Left cardiac atrium (tissue), 4 donors: ENCODE results near the gene RANBP3L. TPM values are rescaled to one million over a fixed set of nuclear protein-coding genes. Genes with fewer than 3 reads are reported as not detected.

Experiments
- ATAC-seq, 2 donors: fragments of 200-7000 bp; cut with Tn5 transposase; one replicate each; pipeline ENCODE4 v1.9.1; 2020; ENCODE audit warnings: mild to moderate bottlenecking in 2 of 2, moderate library complexity in 2 of 2
- DNase-seq: peaks from one replicate; pipeline ENCODE4 v3.0.0-alpha.2; 2020
- intact Hi-C, 2 donors: fragments of 100-400 bp; cut with DNase I; formaldehyde crosslinking; loops; one replicate each; pipeline versions ENCODE4 v1.14.1 to v1.15.1; 2022 to 2023
- total RNA-seq, 2 donors: library from RNA; stranded (reverse); fragmentation: NEBNext Ultra II Directional; extraction: Animal tissue kit (Norgen Biotek cat#: 25700); gene quantifications; one replicate each; pipeline ENCODE4 v1.2.1, GENCODE V29; 2021
- donor health status: DM: no; HTN: yes; CAD: no.
- donor health status: DM: no; HTN: yes; CAD: no; lungs with severe emphysema.
- donor health status: DM: yes; HTN: yes; CAD: no.
- donor health status: Dilated cardiomyopathy.

RANBP3L gene
- total RNA-seq, 2 donors from 2014 or later = 0.18 to 1.2 TPM

DNA sequence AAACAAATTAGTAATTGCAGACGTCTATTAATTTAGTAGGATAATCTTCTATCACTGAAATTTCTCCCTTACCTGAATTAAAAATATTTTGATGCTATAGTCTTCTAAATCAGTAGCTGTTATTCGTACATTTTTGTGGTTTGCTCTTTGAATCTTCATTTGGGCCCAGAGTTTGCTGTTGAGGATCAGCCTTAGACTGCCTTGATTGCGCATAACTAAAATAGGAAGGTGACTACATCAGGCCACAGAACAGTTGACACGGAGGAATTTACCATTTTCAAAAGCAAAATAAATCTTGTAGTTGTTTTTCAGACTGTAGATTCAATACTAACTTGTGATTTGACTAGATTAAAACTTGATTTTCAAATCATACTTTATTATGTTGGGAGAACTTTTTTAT is 48.1 kb downstream of the RANBP3L start:
- DNase-seq (no peak), ATAC-seq (no peak)
- intact Hi-C loops = no loop called here

DNA sequence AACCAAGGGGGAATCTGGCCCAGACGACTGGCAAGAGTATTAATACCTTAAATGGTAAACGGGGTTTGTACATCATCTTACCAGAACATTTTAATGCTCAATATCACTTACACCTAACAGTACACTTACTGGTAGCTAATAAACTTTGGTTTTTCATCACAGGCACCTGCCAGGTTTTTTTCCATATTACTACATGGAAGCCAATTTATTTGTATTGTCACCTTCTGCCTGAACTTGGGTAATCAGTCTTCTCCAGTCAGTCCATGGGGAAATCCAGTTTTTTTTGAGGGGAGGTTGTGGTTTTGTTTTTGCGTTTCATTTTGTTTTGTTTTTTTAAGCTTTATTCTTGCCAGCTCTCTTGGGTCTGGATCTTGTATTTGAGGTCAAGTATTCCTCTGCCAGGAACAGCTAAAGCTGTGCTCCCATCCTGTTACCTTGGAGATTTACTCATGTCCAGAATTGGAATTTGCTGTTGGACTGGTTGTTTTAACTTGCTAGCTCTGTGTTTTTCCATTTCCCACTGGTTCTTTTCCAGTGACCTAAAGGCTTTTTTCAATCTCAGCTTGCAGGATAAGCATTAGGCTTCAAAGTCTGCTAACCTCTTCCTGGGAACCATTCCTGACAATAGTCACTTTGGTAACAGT is 48.9 kb downstream of the RANBP3L start:
- intact Hi-C loops = no loop called here
- ATAC-seq = peak; percentile 78 to 94
- DNase-seq = no peak

DNA sequence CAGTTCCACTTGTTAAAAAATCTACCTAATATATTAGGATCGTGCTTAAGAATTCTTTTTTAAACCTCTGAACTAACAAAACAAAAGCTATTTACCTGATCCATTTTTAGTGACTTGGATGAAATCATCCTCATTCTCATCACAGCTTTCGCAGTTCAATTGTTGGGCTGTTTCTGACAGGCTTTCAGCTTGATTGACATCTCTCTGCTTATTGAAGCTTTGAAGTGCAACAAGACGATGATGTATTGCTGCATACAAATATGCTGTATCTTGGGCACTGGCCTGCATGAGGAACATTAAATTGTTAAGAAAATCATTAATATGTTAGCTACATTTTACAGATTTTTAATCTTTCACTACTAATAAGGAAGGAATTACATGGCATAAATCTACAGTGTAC is 50.5 kb downstream of the RANBP3L start:
- no peak for DNase-seq
- no peak for ATAC-seq
- intact Hi-C loops = no loop called here

- no peak for ATAC-seq
- intact Hi-C loops = no loop called here
- DNase-seq = no peak
Observed at GRCh38 chr5:36250427-36250826, 51.3 kb downstream of the RANBP3L start.

DNA sequence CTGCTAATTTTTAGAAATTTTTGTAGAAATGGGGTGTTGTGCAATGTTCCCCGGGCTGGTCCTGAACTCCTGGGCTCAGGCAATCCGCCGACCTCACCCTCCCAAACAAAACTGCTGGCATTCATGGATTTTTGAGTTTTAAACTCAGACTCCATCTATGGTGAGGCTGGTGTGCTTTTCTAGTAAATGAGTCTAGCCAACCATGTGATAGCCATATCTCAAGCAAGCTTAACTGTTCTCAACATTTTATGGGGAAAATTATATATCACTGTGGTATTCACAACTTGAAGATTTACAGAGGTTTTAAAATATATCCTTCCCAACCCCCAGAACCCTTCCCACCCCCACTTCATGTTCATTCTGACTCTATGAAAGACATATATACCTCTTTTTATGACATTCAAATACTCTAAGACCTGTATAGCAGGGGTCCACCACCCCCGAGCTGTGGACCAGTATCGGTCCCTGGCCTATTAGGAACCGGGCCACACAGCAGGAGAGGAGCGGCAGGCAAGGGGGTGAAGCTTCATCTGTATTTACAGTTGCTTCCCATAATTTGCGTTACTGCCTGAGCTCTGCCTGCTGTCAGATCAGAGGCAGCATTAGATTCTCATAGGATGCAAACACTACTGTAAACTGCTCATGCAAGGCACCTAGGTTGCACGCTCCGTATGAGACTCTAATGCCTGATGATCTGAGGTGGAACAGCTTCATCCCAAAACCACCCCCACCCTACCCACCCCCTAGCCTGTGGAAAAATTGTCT is 55.5 kb downstream of the RANBP3L start:
- intact Hi-C loops = loop anchor here in 1 of 2 donors (10.0 kb wide), 1 partner anchor 59 kb away; the partner anchor contains the start of gene RANBP3L
- DNase-seq (no peak), ATAC-seq (no peak)

DNA sequence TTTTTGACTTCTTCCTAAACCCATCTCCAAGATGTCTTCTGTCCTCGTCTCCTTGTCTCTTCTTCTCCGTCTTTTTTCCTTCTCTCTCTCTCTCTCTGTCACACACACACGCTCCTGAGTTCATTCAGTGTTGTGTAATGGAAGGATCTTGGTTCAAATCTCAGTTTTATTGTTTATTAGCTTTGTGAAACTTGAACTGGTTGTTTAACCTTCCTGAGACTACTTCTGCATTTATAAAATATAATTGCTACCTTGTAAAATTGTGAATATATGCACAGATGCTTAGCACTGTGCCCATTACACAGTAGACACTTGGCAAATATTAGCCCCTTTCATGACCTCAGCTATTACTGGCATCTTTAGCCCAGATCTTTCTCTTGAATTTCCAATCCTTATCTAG is 57.6 kb downstream of the RANBP3L start:
- intact Hi-C loops = loop anchor here in 1 of 2 donors (10.0 kb wide), 1 partner anchor 61 kb away; the partner anchor contains the start of gene RANBP3L
- DNase-seq = no peak
- no peak for ATAC-seq

DNA sequence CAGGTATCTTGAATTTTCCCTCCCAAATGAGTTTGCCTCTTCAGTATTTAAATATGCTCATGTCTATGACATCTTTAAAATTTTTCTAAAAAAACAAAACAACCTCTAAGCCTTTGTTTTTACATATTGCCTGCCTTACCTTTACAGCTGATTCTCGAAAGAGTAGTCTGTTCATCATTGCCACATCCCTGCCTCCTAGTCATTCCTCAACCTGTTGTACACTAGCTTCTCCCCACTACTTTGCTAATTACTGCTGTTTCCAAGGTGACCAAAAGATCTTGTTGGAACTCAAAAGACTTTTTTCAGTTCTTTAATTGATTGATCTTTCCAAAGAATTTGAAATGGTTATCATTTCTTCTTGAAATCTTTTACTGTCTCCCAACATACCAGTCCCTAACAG is 58.0 kb downstream of the RANBP3L start:
- ATAC-seq (no peak), DNase-seq (no peak)
- intact Hi-C loops = loop anchor here in 1 of 2 donors (10.0 kb wide), 1 partner anchor 61 kb away; the partner anchor contains the start of gene RANBP3L

GRCh38 chr5:36242534-36243485 is 58.9 kb downstream of the RANBP3L start:
- intact Hi-C loops = loop anchor here in 1 of 2 donors (10.0 kb wide), 1 partner anchor 62 kb away; the partner anchor contains the start of gene RANBP3L
- DNase-seq (no peak), ATAC-seq (no peak)

- DNase-seq = peak; percentile 96
- peak; percentile 93 to 96 for ATAC-seq
- intact Hi-C loops = loop anchor here in 1 of 2 donors (10.0 kb wide), 1 partner anchor 63 kb away; the partner anchor contains the start of gene RANBP3L
Observed at GRCh38 chr5:36241631-36242533, 59.8 kb downstream of the RANBP3L start, which contains the start of gene NADK2. Gene NADK2, minus strand, starts transcription at chr5:36241925. Its CDS starts 127 bp downstream, at chr5:36241798.

- peak; percentile 64 for DNase-seq
- intact Hi-C loops = loop anchor here in 1 of 2 donors (10.0 kb wide), 1 partner anchor 64 kb away; the partner anchor contains the start of gene RANBP3L
- ATAC-seq = peak; percentile 51 to 63
Observed at GRCh38 chr5:36240779-36241630, 60.7 kb downstream of the RANBP3L start.

GRCh38 chr5:36239370-36240293 is 62.1 kb downstream of the RANBP3L start:
- intact Hi-C loops = loop anchor here in 1 of 2 donors (10.0 kb wide), 1 partner anchor 65 kb away; the partner anchor contains the start of gene RANBP3L
- DNase-seq = no peak

GRCh38 chr5:36238502-36239295 is 63.0 kb downstream of the RANBP3L start:
- ATAC-seq (no peak), DNase-seq (no peak)
- intact Hi-C loops = no loop called here

More at GRCh38 chr5:36239370-36240293, 62.1 kb downstream of the RANBP3L start:
- no peak for ATAC-seq

DNA sequence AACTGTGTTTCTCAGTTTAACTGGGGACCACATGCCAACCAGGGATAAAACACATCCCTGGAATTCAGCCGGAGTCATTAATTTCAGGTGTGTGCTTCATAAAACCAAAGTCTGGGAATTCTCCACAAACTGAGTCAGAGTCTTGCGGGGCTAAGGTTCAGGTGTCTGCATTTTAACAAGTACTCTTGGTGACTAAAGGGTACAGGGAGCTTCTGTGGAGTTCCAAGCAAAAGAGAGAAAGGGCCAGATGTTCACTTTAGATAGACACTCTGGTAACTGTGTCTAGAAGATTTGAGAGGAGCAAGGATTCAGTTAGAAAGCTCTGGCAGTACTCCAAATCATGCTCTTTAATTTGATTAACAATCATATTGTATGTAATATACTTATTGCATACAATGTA is 64.0 kb downstream of the RANBP3L start:
- no peak for DNase-seq
- no peak for ATAC-seq
- intact Hi-C loops = no loop called here

DNA sequence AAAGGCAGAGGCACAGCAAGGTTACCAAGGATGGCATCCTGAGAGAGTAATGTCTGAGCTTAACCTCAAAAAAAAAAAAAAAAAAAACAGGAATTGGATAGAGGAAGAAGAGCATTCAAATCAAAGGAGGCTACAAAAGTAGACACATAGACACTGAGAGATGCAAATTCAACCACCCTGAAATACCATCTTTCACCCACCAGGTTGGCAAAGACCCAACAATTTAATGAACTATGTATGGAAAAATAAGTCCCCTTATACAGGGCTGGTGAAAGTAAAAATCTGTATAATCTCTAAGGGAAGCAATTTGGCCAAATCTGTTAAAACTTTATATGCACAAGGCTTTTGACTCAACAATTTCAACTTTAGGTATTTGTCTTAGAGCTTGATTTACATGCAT is 64.9 kb downstream of the RANBP3L start:
- intact Hi-C loops = no loop called here
- DNase-seq (no peak), ATAC-seq (no peak)

GRCh38 chr5:36232533-36232932 is 69.2 kb downstream of the RANBP3L start:
- no peak for ATAC-seq
- intact Hi-C loops = no loop called here
- DNase-seq = no peak
